Stimulated activated CD4-positive, alpha-beta T cell treated with anti-CD3 and anti-CD28 coated beads, Interleukin-1b, Interleukin-23, amount 100 ng/mL, for 24 hours (primary cell): ENCODE data around the gene ATP10A.

Experiments used
- DNase-seq, 4 experiments: peaks; one replicate each; pipeline ENCODE4 v3.0.0-alpha.2; 2020; ENCODE audit warnings: low read depth in 4 of 4, low spot score in 1 of 4

Gene ATP10A

GRCh38 chr15:25830844-25831451 is 32.2 kb downstream of the ATP10A start:
- no peak for DNase-seq

GRCh38 chr15:25829073-25829472 is 34.1 kb downstream of the ATP10A start:
- no peak for DNase-seq

GRCh38 chr15:25825207-25825606 is 37.9 kb downstream of the ATP10A start:
- no peak for DNase-seq

GRCh38 chr15:25824618-25825017 is 38.5 kb downstream of the ATP10A start:
- DNase-seq: no peak

GRCh38 chr15:25812845-25813244 is 50.3 kb downstream of the ATP10A start:
- DNase-seq: no peak

- DNase-seq: no peak
These were observed 51.1 kb downstream of the ATP10A start for GRCh38 chr15:25812073-25812472.

GRCh38 chr15:25811481-25811906 is 51.6 kb downstream of the ATP10A start:
- DNase-seq: no peak

GRCh38 chr15:25810631-25811091 is 52.5 kb downstream of the ATP10A start:
- DNase-seq: no peak

- no peak for DNase-seq
These were observed 53.0 kb downstream of the ATP10A start for GRCh38 chr15:25810154-25810553.

GRCh38 chr15:25807063-25807462 is 56.1 kb downstream of the ATP10A start:
- DNase-seq: no peak

GRCh38 chr15:25805031-25805430 is 58.1 kb downstream of the ATP10A start:
- DNase-seq: no peak

GRCh38 chr15:25804451-25804850 is 58.7 kb downstream of the ATP10A start:
- DNase-seq: no peak

GRCh38 chr15:25803541-25803940 is 59.6 kb downstream of the ATP10A start:
- DNase-seq: no peak

GRCh38 chr15:25803036-25803435 is 60.1 kb downstream of the ATP10A start:
- DNase-seq: no peak

GRCh38 chr15:25802285-25802830 is 60.8 kb downstream of the ATP10A start:
- DNase-seq: no peak

GRCh38 chr15:25801586-25802284 is 61.4 kb downstream of the ATP10A start:
- DNase-seq: no peak

- no peak for DNase-seq
These were observed 62.2 kb downstream of the ATP10A start for GRCh38 chr15:25800761-25801515.

GRCh38 chr15:25799906-25800700 is 63.0 kb downstream of the ATP10A start:
- no peak for DNase-seq

GRCh38 chr15:25797936-25798901 is 64.9 kb downstream of the ATP10A start:
- no peak for DNase-seq

- no peak for DNase-seq
These were observed 65.6 kb downstream of the ATP10A start for GRCh38 chr15:25797511-25797935.
